Astrocyte (in vitro differentiated cells and primary cell): Measurements from ENCODE around the gene PALLD. TPM values are rescaled to one million over a fixed set of nuclear protein-coding genes. Genes with fewer than 3 reads are reported as not detected.

Experiments used
- DNase-seq: peaks from one replicate; pipeline ENCODE4 v3.0.0-alpha.2; 2010; ENCODE audit warnings: low read depth
- FAIRE-seq: peaks from 2 replicates; lab custom pipeline; 2011; peaks lifted over from hg19 to GRCh38; lab: Jason Lieb, UNC
- H2AFZ ChIP-seq: 2 replicates; pipeline ENCODE4 v1.6.0; 2012; ENCODE audit warnings: low read depth, low read length, inconsistent platforms
- H3K27ac ChIP-seq: 2 replicates; pipeline ENCODE4 v1.5.1; 2011; ENCODE audit warnings: low read depth, low read length, inconsistent platforms
- H3K27me3 ChIP-seq: 2 replicates; pipeline ENCODE4 v1.6.0; 2011; ENCODE audit warnings: low read length, inconsistent platforms; ENCODE audit not compliant: insufficient read depth
- H3K36me3 ChIP-seq: 2 replicates; pipeline ENCODE4 v1.5.1; 2011; ENCODE audit warnings: low read length, inconsistent platforms; ENCODE audit not compliant: insufficient read depth
- H3K4me1 ChIP-seq: 2 replicates; pipeline ENCODE4 v1.5.1; 2011; ENCODE audit warnings: low read length, inconsistent platforms; ENCODE audit not compliant: insufficient read depth
- H3K4me2 ChIP-seq: 2 replicates; pipeline ENCODE4 v1.6.0; 2012; ENCODE audit warnings: low read length, inconsistent platforms
- H3K4me3 ChIP-seq: 2 replicates; pipeline ENCODE4 v1.5.1; 2011; ENCODE audit warnings: low read depth, mild to moderate bottlenecking, low read length, inconsistent platforms; ENCODE audit not compliant: insufficient read depth
- H3K79me2 ChIP-seq: 2 replicates; pipeline ENCODE4 v1.6.0; 2012; ENCODE audit warnings: mild to moderate bottlenecking, low read length, inconsistent platforms; ENCODE audit not compliant: insufficient read depth
- H3K9ac ChIP-seq: 2 replicates; pipeline ENCODE4 v1.6.0; 2012; ENCODE audit warnings: mild to moderate bottlenecking, low read length, inconsistent platforms
- H3K9me3 ChIP-seq: 2 replicates; pipeline ENCODE4 v1.5.1; 2012; ENCODE audit warnings: low read depth, mild to moderate bottlenecking, low read length, inconsistent platforms; ENCODE audit not compliant: insufficient read depth
- H4K20me1 ChIP-seq: 2 replicates; pipeline ENCODE4 v1.6.0; 2012; ENCODE audit warnings: low read length, inconsistent platforms; ENCODE audit not compliant: insufficient read depth
- H3K27ac Mint-ChIP-seq: one replicate; pipeline ENCODE4 v1.8.0; 2021; ENCODE audit warnings: mild to moderate bottlenecking, mixed read lengths; ENCODE audit not compliant: unreplicated experiment
- H3K27me3 Mint-ChIP-seq: one replicate; pipeline ENCODE4 v1.8.0; 2021; ENCODE audit warnings: low read depth, mixed read lengths; ENCODE audit not compliant: unreplicated experiment
- H3K36me3 Mint-ChIP-seq: one replicate; pipeline ENCODE4 v1.8.0; 2021; ENCODE audit warnings: low read depth, mixed read lengths; ENCODE audit not compliant: unreplicated experiment
- H3K4me1 Mint-ChIP-seq: one replicate; pipeline ENCODE4 v1.8.0; 2021; ENCODE audit warnings: low read depth, mixed read lengths; ENCODE audit not compliant: unreplicated experiment
- H3K4me3 Mint-ChIP-seq: one replicate; pipeline ENCODE4 v1.8.0; 2021; ENCODE audit warnings: mild to moderate bottlenecking, moderate library complexity, mixed read lengths; ENCODE audit not compliant: unreplicated experiment
- H3K9me3 Mint-ChIP-seq: one replicate; pipeline ENCODE4 v1.8.0; 2021; ENCODE audit warnings: mild to moderate bottlenecking, mixed read lengths; ENCODE audit not compliant: unreplicated experiment
- EZH2 ChIP-seq: IDR thresholded peaks from 2 replicates; pipeline ENCODE4 v1.6.1; 2012; ENCODE audit warnings: mild to moderate bottlenecking, low read length, inconsistent platforms; ENCODE audit not compliant: insufficient read depth
- total RNA-seq: library from RNA; stranded (reverse); gene quantifications from 2 replicates; pipeline ENCODE4 v1.2.1, GENCODE V29; 2021
- TF ChIP-seq, protein P1 (sequence below): IDR thresholded peaks from 2 replicates; pipeline ENCODE4 v1.5.1; 2011; ENCODE audit warnings: low read depth, mild to moderate bottlenecking, inconsistent platforms, low read length, moderate library complexity; ENCODE audit not compliant: insufficient read depth

PALLD gene
- total RNA-seq, 1 donor from 2014 or later, result 498 TPM

DNA sequence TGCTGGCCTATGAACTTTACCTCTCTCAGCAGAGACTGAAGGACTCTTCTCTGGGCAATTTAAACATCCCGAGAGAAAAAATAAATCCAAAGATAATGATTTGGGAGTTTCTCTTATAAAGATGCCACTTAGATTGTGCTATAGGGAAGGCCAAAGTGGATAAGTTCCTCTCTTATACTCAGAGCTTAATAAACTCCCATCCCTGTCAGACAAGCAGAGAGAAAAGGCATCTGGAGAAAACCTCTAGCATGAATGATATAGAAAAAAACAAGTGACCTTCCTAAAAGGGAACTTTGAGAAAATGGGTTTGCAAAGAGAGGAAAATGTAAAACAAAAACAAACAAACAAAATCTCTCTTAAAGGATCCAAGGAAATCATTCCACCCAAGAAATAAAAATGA lies 199.4 kb downstream of the PALLD start:
- Histone ChIP-seq H3K79me2 (no peaks in the 10 kb centered on the region), H2AFZ (no peak overlapping the region), H3K4me2 (no peak overlapping the region), H3K36me3 (peaks cover 14% of the 10 kb centered on the region), H3K9me3 (no peaks in the 10 kb centered on the region), H3K4me1 (peaks cover 34% of the 10 kb centered on the region), H3K9ac (no peak overlapping the region), H3K27me3 (no peaks in the 10 kb centered on the region), H4K20me1 (no peaks in the 10 kb centered on the region), H3K27ac (no peak overlapping the region), H3K4me3 (no peak overlapping the region)
- H3K4me1 Mint-ChIP-seq, result peaks cover 59% of the 10 kb centered on the region
- no peaks in the 10 kb centered on the region for H3K27me3 Mint-ChIP-seq
- H3K4me3 Mint-ChIP-seq, result no peak overlapping the region
- peak; percentile 23 for FAIRE-seq
- DNase-seq, result no peak
- TF ChIP-seq, protein P1, sequence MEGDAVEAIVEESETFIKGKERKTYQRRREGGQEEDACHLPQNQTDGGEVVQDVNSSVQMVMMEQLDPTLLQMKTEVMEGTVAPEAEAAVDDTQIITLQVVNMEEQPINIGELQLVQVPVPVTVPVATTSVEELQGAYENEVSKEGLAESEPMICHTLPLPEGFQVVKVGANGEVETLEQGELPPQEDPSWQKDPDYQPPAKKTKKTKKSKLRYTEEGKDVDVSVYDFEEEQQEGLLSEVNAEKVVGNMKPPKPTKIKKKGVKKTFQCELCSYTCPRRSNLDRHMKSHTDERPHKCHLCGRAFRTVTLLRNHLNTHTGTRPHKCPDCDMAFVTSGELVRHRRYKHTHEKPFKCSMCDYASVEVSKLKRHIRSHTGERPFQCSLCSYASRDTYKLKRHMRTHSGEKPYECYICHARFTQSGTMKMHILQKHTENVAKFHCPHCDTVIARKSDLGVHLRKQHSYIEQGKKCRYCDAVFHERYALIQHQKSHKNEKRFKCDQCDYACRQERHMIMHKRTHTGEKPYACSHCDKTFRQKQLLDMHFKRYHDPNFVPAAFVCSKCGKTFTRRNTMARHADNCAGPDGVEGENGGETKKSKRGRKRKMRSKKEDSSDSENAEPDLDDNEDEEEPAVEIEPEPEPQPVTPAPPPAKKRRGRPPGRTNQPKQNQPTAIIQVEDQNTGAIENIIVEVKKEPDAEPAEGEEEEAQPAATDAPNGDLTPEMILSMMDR, result no peak
- no peak for TF ChIP-seq EZH2
- H3K27ac Mint-ChIP-seq, result peak overlapping the region; percentile 99
- H3K36me3 Mint-ChIP-seq, result peaks cover 17% of the 10 kb centered on the region
- H3K9me3 Mint-ChIP-seq, result no peaks in the 10 kb centered on the region

DNA sequence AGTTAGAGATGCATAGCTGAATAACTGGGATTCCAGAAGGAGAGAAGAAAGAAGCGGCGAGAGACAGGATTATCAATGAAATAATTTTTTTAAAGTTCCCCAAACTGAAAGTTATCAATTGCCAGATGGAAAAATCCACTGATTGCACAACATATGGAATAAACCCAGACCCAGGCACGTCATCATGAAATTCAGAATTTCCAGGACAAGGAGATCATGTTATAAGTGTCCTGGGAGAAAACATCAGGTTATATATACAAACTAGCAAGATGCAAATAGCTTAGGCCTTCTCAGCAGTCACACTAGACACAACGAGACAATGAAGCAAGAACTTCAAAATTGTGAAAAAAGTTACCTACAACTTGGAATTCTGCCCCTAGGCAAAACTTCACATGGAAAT lies 200.0 kb downstream of the PALLD start:
- H3K27ac Mint-ChIP-seq, result peak overlapping the region; percentile 99
- H3K79me2 ChIP-seq, result no peaks in the 10 kb centered on the region
- H3K36me3 ChIP-seq, result peaks cover 10% of the 10 kb centered on the region
- no peak overlapping the region for H3K9ac ChIP-seq
- H3K27ac ChIP-seq, result no peak overlapping the region
- TF ChIP-seq, protein P1, result no peak
- no peak for TF ChIP-seq EZH2
- H4K20me1 ChIP-seq, result no peaks in the 10 kb centered on the region
- peaks cover 16% of the 10 kb centered on the region for H3K36me3 Mint-ChIP-seq
- H3K9me3 ChIP-seq, result no peaks in the 10 kb centered on the region
- peaks cover 54% of the 10 kb centered on the region for H3K4me1 Mint-ChIP-seq
- FAIRE-seq (no peak), DNase-seq (no peak)
- H3K27me3 Mint-ChIP-seq, result no peaks in the 10 kb centered on the region
- peaks cover 34% of the 10 kb centered on the region for H3K4me1 ChIP-seq
- no peaks in the 10 kb centered on the region for H3K27me3 ChIP-seq
- H3K4me2 ChIP-seq, result no peak overlapping the region
- H2AFZ ChIP-seq, result no peak overlapping the region
- H3K4me3 ChIP-seq, result no peak overlapping the region
- H3K9me3 Mint-ChIP-seq, result no peaks in the 10 kb centered on the region
- H3K4me3 Mint-ChIP-seq, result no peak overlapping the region

DNA sequence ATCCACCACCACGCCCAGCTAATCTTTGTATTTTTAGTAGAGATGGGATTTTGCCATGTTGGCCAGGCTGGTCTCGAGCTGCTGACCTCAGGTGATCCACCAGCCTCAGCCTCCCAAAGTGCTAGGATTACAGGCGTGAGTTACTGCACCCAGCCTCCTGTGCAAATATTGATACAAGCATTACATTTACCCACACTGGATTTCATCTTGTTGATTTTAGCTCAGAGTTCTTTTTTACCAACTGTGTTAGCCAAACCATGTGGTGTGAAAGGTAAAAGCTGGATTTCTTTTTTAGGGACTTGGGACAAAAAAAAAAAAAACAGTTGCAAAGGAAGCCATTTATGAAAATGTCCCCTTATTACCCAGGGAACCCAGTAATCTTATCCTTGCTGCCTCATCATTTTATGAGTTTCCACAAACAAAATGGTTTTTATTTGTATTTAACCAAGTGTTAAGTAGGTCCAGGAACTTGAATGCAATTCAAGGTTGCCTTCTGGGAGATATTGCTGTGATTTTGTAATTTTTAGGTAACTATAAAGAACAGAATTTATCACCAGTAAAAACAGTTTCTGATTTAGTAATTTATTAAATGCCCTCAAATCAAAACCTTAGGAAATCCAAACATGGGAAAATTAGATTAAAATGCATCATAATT lies 202.5 kb downstream of the PALLD start:
- no peak overlapping the region for H3K4me3 Mint-ChIP-seq
- H4K20me1 ChIP-seq, result no peaks in the 10 kb centered on the region
- H3K27ac ChIP-seq, result no peak overlapping the region
- no peak overlapping the region for H3K9ac ChIP-seq
- H2AFZ ChIP-seq, result no peak overlapping the region
- H3K4me2 ChIP-seq, result no peak overlapping the region
- peaks cover 6% of the 10 kb centered on the region for H3K36me3 ChIP-seq
- no peak overlapping the region for H3K27ac Mint-ChIP-seq
- no peaks in the 10 kb centered on the region for H3K9me3 Mint-ChIP-seq
- no peaks in the 10 kb centered on the region for H3K27me3 ChIP-seq
- peaks cover 18% of the 10 kb centered on the region for H3K4me1 ChIP-seq
- no peak overlapping the region for H3K4me3 ChIP-seq
- DNase-seq (no peak), FAIRE-seq (no peak)
- TF ChIP-seq, protein P1, result no peak
- no peak for TF ChIP-seq EZH2
- no peaks in the 10 kb centered on the region for H3K9me3 ChIP-seq
- H3K79me2 ChIP-seq, result no peaks in the 10 kb centered on the region
- peaks cover 30% of the 10 kb centered on the region for H3K4me1 Mint-ChIP-seq
- peaks cover 16% of the 10 kb centered on the region for H3K36me3 Mint-ChIP-seq
- H3K27me3 Mint-ChIP-seq, result no peaks in the 10 kb centered on the region
